Measurements from ENCODE around the gene VPREB1. TPM values are rescaled to one million over a fixed set of nuclear protein-coding genes. Genes with fewer than 3 reads are reported as not detected.

The VPREB1 gene
- total RNA-seq, 1 experiment from 2014 or later, result not detected

DNA sequence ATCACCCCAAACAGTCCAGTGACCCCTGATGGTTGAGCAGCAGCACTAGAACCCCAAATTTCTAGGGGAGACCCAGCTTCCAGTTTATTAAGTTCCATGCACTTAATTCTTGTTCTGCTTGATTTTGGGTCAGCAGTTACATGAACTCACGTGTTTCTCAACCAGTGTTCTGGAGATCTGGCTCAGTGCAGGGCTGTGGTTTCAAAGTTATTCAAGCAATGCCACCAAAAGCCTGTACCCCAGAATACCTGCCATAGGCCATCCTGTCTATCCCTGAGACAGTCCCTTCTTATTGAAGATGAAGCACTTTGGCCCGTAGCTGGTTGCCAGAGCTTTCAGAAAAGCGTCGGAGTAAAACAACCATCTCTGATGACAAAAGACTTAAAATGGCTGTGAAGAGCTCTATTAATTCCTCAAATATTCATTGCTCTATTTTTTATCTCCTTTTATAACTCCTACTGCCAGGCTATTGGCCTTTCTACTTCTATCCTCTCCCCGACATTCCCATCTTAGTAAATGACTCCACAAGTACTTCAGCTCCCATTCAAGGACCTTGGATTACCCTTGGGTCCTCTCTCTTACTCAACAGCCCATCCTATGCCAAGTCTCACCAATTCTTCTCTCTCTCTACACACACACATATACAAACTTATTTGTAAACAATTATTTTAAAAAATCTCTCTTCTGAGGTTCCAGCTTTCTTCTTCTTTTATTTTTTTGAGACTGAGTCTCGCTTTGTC is 18.0 kb upstream of the VPREB1 start:
- H3K27me3 ChIP-seq (replicated peaks), result no peaks in the 10 kb centered on the region
- H3K36me3 ChIP-seq, result no peaks in the 10 kb centered on the region
- H3K9me3 ChIP-seq (replicated peaks), result no peaks in the 10 kb centered on the region
- H3K27ac ChIP-seq, result no peak overlapping the region
- DNase-seq (ENCODE audit: low read depth in 1 of 2, low spot score in 2 of 2), result no peak
- no peaks in the 10 kb centered on the region for H3K4me1 ChIP-seq (replicated peaks)
- H3K4me3 ChIP-seq, result no peak overlapping the region

DNA sequence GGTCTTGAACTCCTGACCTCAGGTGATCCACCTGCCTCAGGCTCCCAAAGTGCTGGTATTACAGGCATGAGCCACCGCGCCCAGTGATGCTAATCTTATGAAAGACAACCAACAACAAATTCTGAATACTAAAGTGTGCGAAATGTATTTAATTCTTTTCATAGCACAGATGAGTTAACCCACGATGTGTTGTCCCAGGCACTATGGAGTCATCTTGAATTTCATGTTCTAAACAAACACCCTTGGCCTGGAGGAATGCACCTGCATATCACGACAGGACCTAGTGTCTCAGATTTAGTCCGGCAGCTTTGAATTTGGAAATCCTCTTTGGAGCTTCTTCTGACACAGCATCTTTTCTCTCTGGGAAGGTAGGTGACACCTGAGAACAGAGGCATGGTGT is 16.2 kb upstream of the VPREB1 start:
- Histone ChIP-seq H3K4me3 (no peak overlapping the region), H3K27ac (no peak overlapping the region), H3K36me3 (no peaks in the 10 kb centered on the region), H3K9me3 (replicated peaks) (no peaks in the 10 kb centered on the region), H3K27me3 (replicated peaks) (no peaks in the 10 kb centered on the region), H3K4me1 (replicated peaks) (no peaks in the 10 kb centered on the region)
- peak in 1 of 2 experiments; percentile 4 for DNase-seq (ENCODE audit: low read depth in 1 of 2, low spot score in 2 of 2)

DNA sequence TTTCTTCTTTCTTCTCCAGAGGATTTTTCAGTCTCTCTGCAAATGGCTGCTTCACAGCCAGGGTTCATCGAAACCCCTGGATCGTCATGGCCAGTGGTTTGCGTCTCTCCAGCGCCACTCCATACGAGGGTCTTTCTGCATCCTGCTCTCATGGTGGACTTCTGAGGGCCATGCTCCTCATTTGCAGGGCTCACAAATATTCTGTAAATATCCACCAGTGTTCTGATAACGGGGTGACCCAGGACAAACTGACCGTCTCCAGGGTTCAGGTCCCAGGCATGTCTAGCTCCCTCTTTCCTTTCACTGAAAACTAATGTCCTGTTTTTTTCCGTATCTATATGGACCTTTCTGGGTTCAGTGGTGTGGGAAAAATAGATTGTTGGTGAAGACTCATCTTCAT is 15.7 kb upstream of the VPREB1 start:
- Histone ChIP-seq H3K27me3 (replicated peaks) (no peaks in the 10 kb centered on the region; the same call in 1 of the 2 replicates), H3K27ac (no peak overlapping the region), H3K9me3 (replicated peaks) (no peaks in the 10 kb centered on the region), H3K4me3 (no peak overlapping the region), H3K36me3 (no peaks in the 10 kb centered on the region), H3K4me1 (replicated peaks) (no peaks in the 10 kb centered on the region)
- peak in 1 of 2 experiments; percentile 10 for DNase-seq (ENCODE audit: low read depth in 1 of 2, low spot score in 2 of 2)

DNA sequence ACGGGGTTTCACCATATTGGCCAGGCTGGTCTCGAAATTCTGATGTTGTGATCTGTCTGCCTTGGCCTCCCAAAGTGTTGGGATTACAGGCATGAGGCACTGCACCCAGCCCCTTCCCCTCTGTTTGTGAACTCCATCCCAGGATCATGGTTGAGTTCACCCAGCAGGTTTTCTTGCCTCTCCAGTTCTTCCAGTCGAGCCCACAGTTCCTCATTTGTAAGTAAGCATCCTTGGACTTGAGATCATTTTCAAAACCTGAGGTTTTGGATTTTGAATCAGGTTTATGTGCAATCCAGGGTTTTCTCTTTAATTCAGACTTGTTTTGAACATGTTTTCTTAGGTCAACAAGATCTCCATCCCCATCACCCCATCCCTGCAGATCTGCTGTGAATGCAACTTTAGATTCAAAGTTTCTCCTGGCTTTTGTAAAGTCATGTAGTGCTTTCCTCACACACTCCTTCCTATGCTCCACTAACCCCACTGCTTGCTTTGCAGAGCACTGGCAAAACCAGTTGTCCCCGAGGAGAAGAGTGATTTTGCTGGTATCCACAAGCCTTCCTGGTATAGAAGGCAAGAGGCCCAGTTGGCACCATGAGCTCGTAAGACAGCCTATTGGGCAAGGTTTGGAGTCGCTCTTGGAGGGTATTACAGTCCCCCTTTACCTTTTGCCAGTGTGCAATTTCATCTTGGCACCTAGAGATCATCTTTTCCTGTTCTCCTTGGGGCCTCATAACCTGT is 14.7 kb upstream of the VPREB1 start:
- no peaks in the 10 kb centered on the region for H3K36me3 ChIP-seq
- H3K27me3 ChIP-seq (replicated peaks), result no peaks in the 10 kb centered on the region; the same call in 1 of the 2 replicates
- no peak overlapping the region for H3K4me3 ChIP-seq
- H3K4me1 ChIP-seq (replicated peaks), result no peaks in the 10 kb centered on the region
- H3K27ac ChIP-seq, result no peak overlapping the region
- no peaks in the 10 kb centered on the region for H3K9me3 ChIP-seq (replicated peaks)
- DNase-seq (ENCODE audit: low read depth in 1 of 2, low spot score in 2 of 2), result peak in 1 of 2 experiments; percentile 19

DNA sequence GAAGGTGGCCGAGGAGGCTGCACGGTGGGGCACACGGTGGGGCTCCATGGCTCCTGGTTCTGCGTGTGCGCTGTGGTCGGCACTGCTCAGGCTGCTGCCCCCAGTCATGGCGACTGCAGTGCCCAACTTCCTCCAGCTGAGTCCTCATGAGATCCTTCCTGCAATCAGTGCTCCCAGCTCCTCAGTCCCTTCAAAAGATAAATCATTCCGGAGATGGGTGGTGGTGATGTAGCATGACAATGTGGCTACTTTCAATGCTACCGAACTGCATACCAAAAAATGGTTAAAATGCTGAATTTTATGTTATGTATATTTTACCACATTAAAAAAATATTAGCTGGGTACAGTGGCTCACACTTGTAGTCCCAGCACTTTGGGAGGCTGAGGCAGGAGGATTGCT is 14.1 kb upstream of the VPREB1 start:
- H3K4me3 ChIP-seq, result no peak overlapping the region
- no peak overlapping the region for H3K27ac ChIP-seq
- DNase-seq (ENCODE audit: low read depth in 1 of 2, low spot score in 2 of 2), result no peak
- no peaks in the 10 kb centered on the region for H3K4me1 ChIP-seq (replicated peaks)
- H3K36me3 ChIP-seq, result no peaks in the 10 kb centered on the region
- H3K9me3 ChIP-seq (replicated peaks), result no peaks in the 10 kb centered on the region
- H3K27me3 ChIP-seq (replicated peaks), result no peaks in the 10 kb centered on the region; the same call in 1 of the 2 replicates

DNA sequence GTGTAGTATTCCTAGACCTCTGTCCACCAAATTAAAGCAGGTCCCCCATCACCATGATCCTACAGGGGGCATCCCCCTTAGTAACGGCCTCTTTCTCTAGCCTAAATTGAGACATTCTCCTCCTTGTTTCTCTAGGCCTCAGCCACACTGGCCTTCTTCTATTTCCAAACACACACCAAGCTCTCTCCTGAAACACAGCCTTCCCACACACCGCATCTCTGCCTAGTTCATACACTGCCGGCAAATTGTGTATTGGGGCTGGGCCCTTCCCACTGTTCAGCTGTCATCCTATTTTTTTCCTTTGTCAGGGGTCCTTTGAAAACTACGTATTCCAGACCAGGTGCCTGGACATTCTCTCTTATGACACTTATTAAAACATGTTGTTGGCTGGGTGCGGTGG is 11.5 kb upstream of the VPREB1 start:
- Histone ChIP-seq H3K36me3 (no peaks in the 10 kb centered on the region), H3K27me3 (replicated peaks) (peaks cover 10% of the 10 kb centered on the region), H3K9me3 (replicated peaks) (no peaks in the 10 kb centered on the region), H3K27ac (no peak overlapping the region), H3K4me1 (replicated peaks) (no peaks in the 10 kb centered on the region), H3K4me3 (no peak overlapping the region)
- peak in 1 of 2 experiments; percentile 7 for DNase-seq (ENCODE audit: low read depth in 1 of 2, low spot score in 2 of 2)

DNA sequence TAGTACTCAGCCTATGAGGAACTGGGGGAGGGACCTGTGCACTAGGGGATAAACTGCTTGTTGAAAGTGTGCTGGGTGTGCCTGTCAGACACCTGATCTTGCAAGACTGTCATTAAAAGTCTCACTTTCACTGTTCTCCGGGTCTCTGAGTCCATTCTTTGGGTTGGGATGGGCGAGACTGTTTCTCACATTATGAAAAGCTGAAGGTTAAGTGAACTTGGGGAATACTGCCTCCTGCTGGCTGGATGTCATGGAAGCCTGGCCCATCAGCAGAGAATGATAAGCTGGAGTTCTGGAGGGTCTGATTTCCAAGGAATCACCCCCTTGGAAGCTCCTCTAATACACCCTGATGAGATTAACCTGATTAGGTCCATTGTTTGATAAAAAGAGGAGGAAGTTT is 9.0 kb upstream of the VPREB1 start:
- peak in 1 of 2 experiments; percentile 13 for DNase-seq (ENCODE audit: low read depth in 1 of 2, low spot score in 2 of 2)
- Histone ChIP-seq H3K36me3 (no peaks in the 10 kb centered on the region), H3K9me3 (replicated peaks) (no peaks in the 10 kb centered on the region), H3K27ac (no peak overlapping the region), H3K4me1 (replicated peaks) (no peaks in the 10 kb centered on the region), H3K4me3 (no peak overlapping the region), H3K27me3 (replicated peaks) (peaks cover 22% of the 10 kb centered on the region)

DNA sequence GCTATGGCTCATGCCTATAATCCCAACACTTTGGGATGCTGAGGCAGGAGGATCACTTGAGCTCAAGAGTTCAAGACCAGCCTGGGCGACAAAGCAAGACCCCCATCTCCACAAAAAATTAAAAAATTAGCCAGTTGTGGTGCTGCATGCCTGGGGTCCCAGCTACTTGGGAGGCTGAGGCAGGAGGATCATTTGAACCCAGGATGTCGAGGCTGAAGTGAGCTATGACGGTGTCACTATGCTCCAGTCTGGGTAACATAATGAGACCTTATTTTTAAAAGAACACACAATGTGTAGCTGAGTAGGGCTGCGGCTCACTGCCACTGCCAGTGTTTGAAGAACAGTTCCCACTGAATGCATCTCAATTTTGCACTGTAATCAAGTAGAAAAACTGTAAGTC is 7.1 kb upstream of the VPREB1 start:
- no peak overlapping the region for H3K27ac ChIP-seq
- no peak for DNase-seq (ENCODE audit: low read depth in 1 of 2, low spot score in 2 of 2)
- peaks cover 28% of the 10 kb centered on the region for H3K27me3 ChIP-seq (replicated peaks)
- H3K4me3 ChIP-seq, result no peak overlapping the region
- no peaks in the 10 kb centered on the region for H3K9me3 ChIP-seq (replicated peaks)
- no peaks in the 10 kb centered on the region for H3K4me1 ChIP-seq (replicated peaks)
- H3K36me3 ChIP-seq, result no peaks in the 10 kb centered on the region

DNA sequence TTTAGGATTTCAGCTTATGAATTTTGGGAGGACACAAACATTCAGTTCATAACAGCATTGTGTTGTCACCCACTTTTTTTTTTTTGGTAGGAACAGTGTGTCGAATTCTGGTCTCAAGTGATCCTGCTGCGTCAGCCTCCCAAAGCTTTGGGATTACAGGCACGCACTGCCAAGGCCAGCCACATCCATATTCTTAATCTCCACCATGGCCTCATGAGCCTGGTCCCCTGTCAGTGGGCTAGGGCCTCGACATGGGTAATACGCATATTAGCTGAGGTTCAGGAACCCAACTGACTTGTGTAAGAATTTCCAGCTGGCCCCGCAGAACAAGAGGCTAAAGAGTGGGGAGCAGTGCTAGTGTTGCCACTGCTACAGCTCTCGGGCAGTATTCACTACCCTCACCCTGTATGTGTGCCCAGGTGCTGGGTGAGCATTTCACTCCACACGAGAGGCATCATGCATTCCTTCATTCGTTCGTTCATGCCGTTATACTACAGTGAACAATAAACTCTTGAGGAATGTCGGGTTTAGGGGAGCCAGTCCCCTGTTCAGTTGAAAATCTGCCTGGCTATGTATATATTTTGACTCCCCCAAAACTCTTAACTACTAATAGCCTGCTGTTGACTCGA is 5.2 kb upstream of the VPREB1 start:
- H3K27ac ChIP-seq, result no peak overlapping the region
- H3K27me3 ChIP-seq (replicated peaks), result peaks cover 28% of the 10 kb centered on the region
- no peaks in the 10 kb centered on the region for H3K36me3 ChIP-seq
- H3K4me1 ChIP-seq (replicated peaks), result no peaks in the 10 kb centered on the region
- no peak overlapping the region for H3K4me3 ChIP-seq
- peak in 1 of 2 experiments; percentile 21 for DNase-seq (ENCODE audit: low read depth in 1 of 2, low spot score in 2 of 2)
- no peaks in the 10 kb centered on the region for H3K9me3 ChIP-seq (replicated peaks)

DNA sequence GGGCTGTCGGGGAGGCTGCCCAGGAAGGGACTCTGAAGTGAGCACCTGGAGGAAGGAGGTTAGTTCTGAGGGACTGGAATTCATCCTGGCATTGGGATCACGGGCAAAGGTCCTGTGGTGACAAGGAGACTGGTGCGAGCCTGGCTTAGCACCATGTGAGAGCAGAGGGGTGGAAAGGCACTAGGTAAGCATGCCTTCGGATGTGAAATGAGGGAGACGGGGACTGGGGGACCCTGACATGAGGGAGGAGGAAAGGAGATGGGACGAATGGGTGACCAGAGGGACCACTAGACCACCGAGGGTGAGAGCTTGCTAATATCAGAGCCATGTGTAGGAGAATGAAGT is 3.1 kb upstream of the VPREB1 start:
- no peak overlapping the region for H3K27ac ChIP-seq
- no peaks in the 10 kb centered on the region for H3K4me1 ChIP-seq (replicated peaks)
- peaks cover 33% of the 10 kb centered on the region for H3K27me3 ChIP-seq (replicated peaks)
- H3K36me3 ChIP-seq, result no peaks in the 10 kb centered on the region
- no peak overlapping the region for H3K4me3 ChIP-seq
- H3K9me3 ChIP-seq (replicated peaks), result no peaks in the 10 kb centered on the region
- DNase-seq (ENCODE audit: low read depth in 1 of 2, low spot score in 2 of 2), result peak in 1 of 2 experiments; percentile 33

DNA sequence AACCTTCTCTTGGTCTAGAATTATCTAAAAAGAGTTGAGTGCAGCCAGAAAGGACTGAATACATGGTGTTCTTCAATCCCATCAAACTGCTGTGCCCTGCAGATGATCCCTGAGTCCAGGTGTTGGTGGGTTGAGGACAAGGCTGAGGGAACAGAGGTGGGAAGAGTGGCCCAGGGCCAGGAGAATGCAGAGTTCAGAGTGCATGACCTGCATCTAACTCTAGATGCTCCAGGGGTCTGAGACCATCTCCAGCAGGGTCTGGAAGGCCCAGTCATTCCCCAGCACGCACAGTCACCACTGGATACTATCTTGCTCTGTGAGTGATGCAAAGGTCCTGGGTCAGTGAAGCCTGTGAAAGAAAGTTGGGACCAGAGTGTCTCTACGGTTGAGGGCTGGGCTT is 2.1 kb upstream of the VPREB1 start:
- no peaks in the 10 kb centered on the region for H3K36me3 ChIP-seq

DNA sequence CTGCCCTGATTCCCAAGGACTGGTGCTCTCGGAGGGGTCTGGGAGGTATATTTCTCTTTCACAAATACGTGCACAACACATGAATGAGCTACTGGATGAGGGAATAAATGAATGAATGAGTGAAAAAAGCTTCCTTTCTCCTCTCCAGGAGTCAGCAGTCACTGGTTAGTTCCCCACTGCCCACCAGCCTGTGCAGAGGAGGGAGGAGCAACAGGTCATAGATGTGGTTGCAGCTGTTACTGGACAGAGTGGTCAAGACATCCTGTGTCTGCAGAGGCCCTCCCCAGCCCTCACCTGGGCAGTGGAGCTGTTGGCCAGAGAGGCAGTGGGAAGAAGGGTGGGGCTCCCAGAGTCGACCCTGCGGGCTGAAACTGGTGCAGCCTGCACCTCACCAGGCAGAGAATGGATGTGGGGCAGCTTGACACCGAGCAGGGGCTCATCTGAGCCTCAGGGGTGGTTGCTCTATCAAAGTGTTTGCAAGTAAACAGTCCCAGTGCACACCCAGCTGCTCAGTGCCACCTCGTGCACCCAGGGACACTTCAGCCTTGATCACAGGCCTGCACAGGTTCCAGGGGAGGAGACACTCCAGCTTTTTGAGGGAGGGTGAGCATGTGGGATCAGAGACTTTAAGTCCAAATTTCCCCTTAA is 1.4 kb upstream of the VPREB1 start:
- H3K9me3 ChIP-seq (replicated peaks), result no peaks in the 10 kb centered on the region
- H3K36me3 ChIP-seq, result no peaks in the 10 kb centered on the region
- H3K4me3 ChIP-seq, result no peak overlapping the region
- peaks cover 32% of the 10 kb centered on the region for H3K27me3 ChIP-seq (replicated peaks)
- no peak overlapping the region for H3K27ac ChIP-seq
- DNase-seq (ENCODE audit: low read depth in 1 of 2, low spot score in 2 of 2), result peak in 1 of 2 experiments; percentile 18
- no peaks in the 10 kb centered on the region for H3K4me1 ChIP-seq (replicated peaks)

More for the DNA sequence above, 2.1 kb upstream of the VPREB1 start:
- DNase-seq (ENCODE audit: low read depth in 1 of 2, low spot score in 2 of 2), result peak in 1 of 2 experiments; percentile 32
- H3K27ac ChIP-seq, result no peak overlapping the region
- H3K9me3 ChIP-seq (replicated peaks), result no peaks in the 10 kb centered on the region
- H3K4me3 ChIP-seq, result no peak overlapping the region
- no peaks in the 10 kb centered on the region for H3K4me1 ChIP-seq (replicated peaks)
- peaks cover 30% of the 10 kb centered on the region for H3K27me3 ChIP-seq (replicated peaks)

DNA sequence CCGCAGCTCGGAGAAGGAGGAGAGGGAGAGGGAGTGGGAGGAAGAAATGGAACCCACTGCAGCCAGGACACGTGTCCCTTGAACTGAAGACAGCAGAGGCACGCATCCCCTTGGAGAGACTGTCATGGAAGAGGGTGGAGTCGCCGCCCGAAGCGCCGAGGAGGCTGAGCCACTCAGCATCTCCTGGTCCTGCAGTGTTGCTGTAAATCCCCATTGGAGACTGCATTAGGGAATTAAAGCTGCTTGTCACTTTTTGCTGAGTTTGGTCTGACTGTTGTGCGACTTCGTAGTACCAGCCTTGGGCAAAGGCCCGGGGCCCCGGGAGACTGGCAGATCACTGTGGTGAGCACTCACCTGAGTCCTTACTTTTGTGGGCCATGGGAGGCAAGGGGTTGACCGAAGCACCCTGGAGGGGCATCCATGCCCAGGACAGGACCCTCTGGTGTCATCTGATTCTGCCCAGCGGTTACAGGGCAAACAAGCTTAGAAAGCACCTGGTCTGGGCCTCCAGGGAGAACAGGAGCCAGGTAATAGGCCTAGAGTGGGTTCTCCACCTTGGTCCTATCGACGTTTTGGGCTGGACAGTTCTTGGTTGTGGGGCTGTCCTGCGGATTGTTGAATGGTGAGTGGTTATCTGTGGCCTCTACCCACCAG is 797 bp downstream of the VPREB1 start:
- Histone ChIP-seq H3K36me3 (no peaks in the 10 kb centered on the region), H3K27ac (no peak overlapping the region), H3K4me1 (replicated peaks) (no peaks in the 10 kb centered on the region), H3K9me3 (replicated peaks) (no peaks in the 10 kb centered on the region), H3K4me3 (no peak overlapping the region), H3K27me3 (replicated peaks) (peaks cover 26% of the 10 kb centered on the region)
- DNase-seq (ENCODE audit: low read depth in 1 of 2, low spot score in 2 of 2), result peak in 1 of 2 experiments; percentile 24
